Measurements from ENCODE around the gene TESK1. TPM values are rescaled to one million over a fixed set of nuclear protein-coding genes. Genes with fewer than 3 reads are reported as not detected.
"Not testable (repeated sequence)": the region's sequence is repeated elsewhere in the genome, so short reads cannot be mapped to it uniquely, and the experiment has no call there.

The TESK1 gene
- total RNA-seq, 1 experiment from 2014 or later = 6.1 TPM

- DNase-seq (ENCODE audit: low read depth) = no peak
Measured at GRCh38 chr9:35579130-35579529, 25.9 kb upstream of the TESK1 start.

GRCh38 chr9:35579659-35580227 is 25.3 kb upstream of the TESK1 start:
- DNase-seq (ENCODE audit: low read depth) = not testable (repeated sequence)

DNA sequence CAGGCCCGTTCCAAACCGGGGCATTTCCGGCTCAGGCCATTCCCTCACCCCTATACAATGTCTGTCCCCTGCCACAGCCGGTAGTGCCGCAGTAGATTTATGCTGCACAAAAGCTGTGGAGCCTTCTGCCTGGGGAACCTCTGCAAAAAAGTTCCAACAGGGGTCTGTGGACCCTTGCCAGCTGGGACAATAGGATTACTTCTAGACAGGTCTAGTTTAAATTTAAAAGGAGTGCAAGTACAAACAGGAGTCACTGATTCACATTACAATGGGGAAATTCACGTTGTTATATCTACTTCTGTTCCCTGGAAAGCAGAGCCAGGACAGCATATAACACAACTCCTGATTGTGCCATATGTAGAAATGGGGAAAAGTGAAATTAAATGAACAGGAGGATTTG is 21.5 kb upstream of the TESK1 start:
- DNase-seq (ENCODE audit: low read depth) = not testable (repeated sequence)

GRCh38 chr9:35584681-35585080 is 20.4 kb upstream of the TESK1 start:
- not testable (repeated sequence) for DNase-seq (ENCODE audit: low read depth)

- not testable (repeated sequence) for DNase-seq (ENCODE audit: low read depth)
Measured at GRCh38 chr9:35588506-35588905, 16.6 kb upstream of the TESK1 start.

GRCh38 chr9:35593581-35593980 is 11.5 kb upstream of the TESK1 start:
- no peak for DNase-seq (ENCODE audit: low read depth)

DNA sequence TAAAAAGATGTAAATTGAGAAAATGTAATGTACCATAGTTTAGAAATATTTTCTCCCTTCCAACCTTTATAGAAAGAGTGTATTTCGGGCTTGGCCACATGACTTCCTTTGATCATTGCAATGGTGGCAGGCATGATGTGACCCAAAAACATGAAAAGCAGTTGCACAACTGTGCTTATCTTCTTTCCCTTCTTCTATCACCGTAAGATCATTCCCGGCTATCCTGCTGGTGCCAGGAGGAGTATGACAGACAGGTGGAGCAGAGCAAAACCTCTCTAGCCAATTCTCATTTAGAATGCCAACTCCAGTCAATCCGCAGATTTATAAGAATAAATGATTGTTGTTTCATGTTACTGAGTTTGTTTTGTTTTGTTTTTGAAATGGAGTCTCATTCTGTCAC is 10.6 kb upstream of the TESK1 start:
- no peak for DNase-seq (ENCODE audit: low read depth)

DNA sequence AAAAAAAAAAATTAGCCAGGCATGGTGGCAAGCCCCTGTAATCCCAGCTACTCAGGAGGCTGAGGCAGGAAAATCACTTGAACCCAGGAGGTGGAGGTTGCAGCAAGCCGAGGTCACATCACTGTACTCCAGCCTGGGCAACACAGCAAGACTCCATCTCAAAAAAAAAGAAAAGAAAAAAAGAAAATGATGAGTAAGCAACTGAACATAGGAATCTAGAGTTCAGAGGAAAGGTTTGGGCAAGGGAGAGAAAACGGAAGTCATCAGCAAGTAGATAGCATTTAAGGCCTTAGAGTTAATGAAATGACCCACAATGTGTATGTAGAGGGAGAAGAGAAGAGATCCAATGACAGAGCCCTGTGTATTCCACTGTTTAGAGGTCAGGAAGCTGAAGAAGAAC is 8.2 kb upstream of the TESK1 start:
- not testable (repeated sequence) for DNase-seq (ENCODE audit: low read depth)

DNA sequence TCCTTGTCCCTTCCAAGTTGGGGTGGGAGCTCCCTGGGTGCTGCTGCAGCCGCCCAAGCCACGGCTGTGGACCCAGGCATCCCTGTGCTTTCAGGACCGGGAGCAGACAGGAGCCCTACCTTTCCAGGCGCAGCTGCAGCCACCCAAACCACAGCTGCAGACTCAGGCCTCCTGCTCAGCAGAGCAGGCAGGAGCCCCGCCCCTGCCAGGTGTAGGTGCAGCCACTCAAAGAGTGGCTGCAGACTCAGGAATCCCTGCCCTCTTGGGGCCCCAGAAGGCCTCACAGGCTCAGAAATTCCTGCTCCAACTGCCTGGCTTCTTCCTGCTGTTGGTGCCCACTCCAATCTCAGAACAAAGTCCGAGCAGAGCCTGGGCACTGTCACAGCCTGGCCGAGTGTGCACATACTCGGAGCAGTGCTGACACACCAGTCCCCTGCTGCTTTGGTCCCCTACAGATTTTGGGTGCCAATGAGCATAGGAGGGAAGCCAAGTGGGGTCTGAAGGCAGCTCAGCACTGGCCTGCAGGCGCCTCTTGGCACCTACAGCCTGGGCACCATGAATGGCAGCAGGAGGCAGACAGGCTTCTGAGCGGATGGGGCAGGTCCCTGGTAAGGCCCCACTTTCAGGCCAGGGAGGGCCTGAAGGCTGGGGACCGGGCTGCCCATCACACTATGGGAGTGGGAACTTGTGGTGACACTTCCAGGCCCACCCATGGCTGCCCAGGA is 6.0 kb upstream of the TESK1 start:
- DNase-seq (ENCODE audit: low read depth) = no peak

- DNase-seq (ENCODE audit: low read depth) = no peak
Measured at GRCh38 chr9:35599763-35600604, 5.1 kb upstream of the TESK1 start.

- DNase-seq (ENCODE audit: low read depth) = peak; percentile 23
Measured at GRCh38 chr9:35603506-35603985, 1.5 kb upstream of the TESK1 start.

GRCh38 chr9:35603986-35604577 is 980 bp upstream of the TESK1 start:
- peak; percentile 100 for DNase-seq (ENCODE audit: low read depth)

- DNase-seq (ENCODE audit: low read depth) = peak; percentile 28
Measured at GRCh38 chr9:35605351-35606137, 482 bp downstream of the TESK1 start.

DNA sequence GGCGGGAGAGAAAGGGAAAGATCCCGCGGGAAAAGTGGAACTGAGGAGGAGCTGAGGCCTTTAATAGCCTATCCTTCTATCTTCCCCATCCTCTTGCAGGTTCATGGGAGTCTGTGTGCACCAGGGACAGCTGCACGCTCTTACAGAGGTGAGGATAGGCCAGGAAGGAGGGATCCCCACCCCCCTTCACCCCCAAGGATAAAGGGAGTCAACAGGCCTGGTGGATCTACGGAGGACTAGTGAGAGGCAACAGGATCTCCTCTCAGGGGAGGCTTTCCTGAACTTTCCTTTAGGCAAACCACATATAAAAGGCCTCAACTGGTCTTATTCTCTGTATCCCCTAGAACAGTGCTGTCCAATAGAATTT is 1.1 kb downstream of the TESK1 start:
- DNase-seq (ENCODE audit: low read depth) = no peak

DNA sequence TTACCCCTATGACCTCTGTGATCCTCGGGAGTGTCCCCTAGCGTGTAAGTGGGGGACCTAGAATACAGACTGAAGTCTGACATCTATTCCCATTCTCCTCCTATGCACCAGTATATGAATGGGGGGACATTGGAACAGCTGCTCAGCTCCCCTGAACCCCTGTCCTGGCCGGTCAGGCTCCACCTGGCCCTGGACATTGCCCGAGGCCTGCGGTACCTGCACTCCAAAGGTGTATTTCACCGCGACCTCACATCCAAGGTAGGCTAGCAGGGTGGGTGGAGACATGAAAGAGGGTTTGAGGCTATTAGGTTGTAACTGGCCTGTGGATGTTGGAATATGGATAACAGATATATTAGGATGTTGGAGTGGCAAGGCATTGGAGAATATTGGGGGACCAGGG is 1.7 kb downstream of the TESK1 start:
- no peak for DNase-seq (ENCODE audit: low read depth)

DNA sequence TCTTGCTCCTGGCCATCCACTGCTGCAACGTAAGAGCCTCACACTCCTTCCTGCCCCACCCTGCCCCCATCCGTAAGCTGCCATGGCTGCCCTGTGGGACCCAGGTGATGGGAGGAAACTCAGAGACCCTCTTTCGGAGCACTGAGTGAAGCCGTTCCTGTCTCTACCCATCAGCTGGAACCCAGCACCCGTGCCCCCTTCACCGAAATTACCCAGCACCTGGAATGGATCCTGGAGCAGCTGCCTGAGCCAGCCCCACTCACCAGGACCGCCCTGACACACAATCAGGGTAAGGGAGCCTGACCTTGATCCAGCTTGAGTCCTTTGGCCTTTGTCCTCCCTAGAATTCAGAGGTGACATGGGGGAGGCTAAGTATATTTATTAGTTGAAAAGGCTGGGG is 3.2 kb downstream of the TESK1 start:
- no peak for DNase-seq (ENCODE audit: low read depth)

DNA sequence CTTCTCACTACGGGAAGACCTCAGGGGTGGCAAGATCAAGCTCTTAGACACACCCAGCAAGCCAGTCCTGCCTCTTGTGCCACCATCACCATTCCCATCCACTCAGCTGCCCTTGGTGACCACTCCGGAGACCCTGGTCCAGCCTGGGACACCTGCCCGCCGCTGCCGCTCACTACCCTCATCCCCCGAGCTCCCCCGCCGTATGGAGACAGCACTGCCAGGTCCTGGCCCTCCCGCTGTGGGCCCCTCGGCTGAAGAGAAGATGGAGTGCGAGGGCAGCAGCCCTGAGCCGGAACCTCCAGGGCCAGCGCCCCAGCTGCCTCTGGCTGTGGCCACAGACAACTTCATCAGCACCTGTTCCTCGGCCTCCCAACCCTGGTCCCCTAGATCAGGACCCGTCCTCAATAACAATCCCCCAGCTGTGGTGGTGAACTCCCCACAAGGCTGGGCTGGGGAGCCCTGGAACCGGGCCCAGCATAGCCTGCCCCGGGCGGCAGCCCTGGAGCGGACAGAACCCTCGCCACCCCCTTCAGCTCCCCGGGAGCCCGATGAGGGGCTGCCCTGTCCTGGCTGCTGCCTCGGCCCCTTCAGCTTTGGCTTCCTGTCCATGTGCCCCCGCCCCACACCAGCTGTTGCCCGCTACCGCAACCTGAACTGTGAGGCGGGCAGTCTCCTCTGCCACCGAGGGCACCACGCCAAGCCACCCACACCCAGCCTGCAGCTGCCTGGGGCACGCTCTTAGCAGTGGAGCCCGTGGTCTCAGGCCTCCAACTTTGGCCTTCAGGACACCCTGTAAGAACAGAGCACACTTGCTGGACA is 4.1 kb downstream of the TESK1 start:
- DNase-seq (ENCODE audit: low read depth) = no peak

DNA sequence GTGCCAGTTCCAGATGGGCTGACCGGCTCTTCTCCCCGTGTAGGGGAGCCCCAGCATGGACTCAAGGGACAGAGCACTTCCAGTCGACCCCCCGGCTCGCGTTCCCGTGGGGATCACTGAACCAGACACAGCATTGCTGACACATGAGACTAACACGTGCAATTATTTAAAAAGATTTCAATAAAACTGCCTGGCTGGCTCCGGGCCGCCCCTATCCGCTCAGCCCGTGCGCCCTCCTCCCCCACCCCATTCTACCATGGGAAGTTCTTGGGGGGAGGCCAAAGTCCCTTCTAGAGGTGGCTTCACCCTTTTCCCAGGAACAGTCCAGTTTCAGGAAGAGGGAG is 4.7 kb downstream of the TESK1 start:
- no peak for DNase-seq (ENCODE audit: low read depth)

GRCh38 chr9:35611230-35611797 is 6.3 kb downstream of the TESK1 start:
- DNase-seq (ENCODE audit: low read depth) = peak; percentile 47

DNA sequence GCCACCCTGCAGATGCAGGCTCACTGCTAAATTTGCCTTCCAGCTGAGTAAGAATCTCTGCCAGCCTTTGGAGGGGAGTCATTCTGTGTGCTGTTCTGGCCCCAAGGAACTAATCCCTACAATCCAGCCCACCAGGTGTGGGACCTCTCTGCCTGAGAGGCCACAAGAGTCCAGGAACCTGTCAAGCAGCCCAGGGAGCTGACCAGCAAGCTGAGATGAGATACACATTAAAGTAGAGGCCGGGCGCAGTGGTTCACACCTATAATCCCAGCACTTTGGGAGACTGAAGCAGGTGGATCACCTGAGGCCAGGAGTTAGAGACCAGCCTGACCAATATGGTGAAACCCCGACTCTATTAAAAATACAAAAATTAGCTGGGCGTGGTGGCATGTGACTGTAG is 7.0 kb downstream of the TESK1 start:
- DNase-seq (ENCODE audit: low read depth) = not testable (repeated sequence)

Data from Daoy (cell line).